CD1c-positive myeloid dendritic cell (primary cell): ENCODE results near the gene LMAN1.

Experiments used
- DNase-seq: peaks from one replicate; pipeline ENCODE4 v3.0.0-alpha.2; 2016; ENCODE audit errors: extremely low spot score

LMAN1 gene

DNA sequence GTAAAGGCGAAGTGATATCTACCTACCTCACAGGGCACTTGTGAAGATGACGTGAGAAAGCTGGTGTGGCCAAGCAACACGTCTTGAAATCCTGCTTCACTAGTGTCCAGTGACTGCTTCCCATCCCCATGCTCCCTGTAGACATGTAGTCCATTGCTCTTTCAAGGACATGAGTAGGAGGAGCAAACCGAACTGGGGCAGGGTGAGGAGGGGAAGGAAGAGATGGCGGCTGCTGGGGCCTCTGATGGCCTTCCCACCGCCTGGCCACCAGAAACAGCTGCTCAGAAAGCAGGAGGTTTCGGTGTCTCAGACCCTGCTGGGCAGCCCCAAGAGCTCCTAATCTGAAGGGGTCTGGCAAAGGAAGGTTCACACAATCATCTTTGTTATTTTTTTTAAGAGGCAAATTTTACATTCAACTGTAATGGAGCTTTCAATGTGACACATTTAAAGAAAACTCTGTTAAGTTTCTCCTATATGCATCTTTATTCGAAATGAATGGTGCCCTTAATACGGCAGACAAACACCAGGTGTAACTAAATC is 55.3 kb downstream of the LMAN1 start:
- DNase-seq = no peak

DNA sequence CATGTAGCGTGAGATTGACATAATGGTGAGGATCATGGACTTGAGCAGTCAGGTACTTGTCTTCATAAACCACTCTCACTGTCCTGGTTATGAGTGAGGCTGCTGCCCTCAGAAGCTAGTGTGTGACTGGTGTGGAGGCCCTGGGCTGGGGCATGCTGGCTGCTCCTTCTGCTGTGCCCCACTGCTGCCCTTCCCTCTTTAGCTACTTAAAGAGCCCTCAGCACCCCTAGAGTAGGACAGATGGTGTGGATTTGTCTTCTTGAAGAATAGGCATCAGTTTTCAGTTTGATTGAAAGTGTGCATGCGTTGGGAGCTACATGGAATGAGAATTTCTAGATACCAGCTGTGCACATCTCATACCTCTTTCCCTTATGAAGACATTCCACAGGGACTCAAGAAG is 56.1 kb downstream of the LMAN1 start:
- DNase-seq = no peak

DNA sequence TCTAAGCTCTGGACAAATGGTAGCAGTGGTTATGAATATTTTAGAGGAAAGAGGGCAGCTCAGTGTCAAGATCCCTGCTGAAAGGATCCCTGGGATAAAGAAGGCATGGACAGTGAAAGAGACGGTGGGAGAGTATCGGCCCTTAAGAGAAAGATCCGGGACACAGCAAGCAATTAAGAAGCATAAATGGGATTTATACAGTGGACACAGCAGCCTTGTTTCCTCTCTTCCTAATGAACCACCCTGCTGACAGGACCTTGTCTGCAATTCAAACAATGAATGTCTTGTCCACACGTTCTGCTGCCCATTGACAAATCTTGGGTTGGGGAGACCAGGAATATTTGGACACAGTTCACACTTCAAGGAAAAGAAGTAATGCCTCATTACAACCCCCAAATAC is 57.1 kb downstream of the LMAN1 start:
- DNase-seq = no peak

DNA sequence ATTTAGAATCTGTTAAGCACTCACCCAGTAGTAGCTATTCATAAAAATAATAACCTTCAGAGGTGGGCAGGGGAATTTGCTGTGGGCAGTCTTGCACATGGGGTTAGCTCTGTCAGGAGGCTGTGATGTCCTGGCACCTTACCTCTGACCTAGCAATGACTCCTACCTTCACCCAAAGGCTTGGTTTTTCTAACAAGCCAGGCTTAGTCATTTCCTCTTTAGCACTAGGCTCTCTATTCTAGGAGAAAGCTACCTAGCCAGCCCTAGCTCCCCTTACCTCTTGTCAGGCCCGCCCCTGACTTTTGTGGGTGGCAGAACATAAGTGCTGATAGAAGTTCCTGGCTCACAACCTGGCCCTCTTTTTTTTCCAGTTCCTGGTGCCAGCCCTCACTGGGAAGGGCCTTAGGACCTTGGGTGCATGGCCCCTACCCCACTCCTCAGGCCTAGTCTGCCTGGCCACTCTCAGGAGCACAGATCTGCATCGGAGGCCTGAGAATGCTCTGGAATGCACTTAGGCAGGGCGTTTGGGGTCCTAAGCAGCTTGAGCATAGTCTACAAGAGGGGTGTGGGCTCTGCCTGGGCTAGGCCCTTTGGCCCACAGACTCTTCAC is 58.3 kb downstream of the LMAN1 start:
- no peak for DNase-seq

DNA sequence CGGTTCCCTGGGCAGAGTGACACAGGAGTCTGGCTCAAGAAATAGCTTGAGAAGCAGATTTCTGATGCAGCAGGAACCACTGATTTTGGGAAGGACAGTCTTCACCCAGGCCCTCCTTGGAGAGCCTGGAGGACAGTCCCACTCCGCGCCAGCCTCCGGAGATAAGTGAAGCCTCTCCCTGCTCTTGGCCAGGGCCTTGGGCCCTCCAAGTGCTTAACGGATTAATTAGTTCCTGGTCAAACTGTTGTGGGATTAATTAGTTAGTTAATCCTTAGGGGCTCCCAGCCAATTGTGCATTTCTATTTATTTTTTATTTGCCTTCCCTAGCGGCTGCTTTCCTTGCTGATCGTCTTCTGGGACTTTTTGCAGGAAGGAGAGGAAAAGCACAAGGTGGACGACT is 60.2 kb downstream of the LMAN1 start:
- no peak for DNase-seq

DNA sequence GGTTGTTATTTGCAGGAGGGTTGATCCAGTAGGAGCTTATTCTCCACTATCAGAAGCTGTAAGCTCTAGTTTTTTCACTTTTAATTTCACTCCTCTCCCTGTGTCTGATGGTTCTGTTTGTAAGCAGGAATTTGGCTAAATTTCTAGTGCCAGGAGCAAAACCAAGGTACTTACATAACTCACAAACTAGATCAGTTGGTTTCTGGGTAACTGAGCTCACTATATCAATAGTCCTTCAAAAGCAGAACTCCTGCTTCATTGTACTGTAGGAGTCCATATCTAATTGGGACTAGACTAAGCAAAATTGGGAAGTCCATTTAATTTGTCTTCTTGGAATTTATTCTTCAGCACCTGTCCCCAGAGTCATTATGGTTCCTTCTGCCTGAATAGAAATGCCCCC is 65.7 kb downstream of the LMAN1 start:
- no peak for DNase-seq

DNA sequence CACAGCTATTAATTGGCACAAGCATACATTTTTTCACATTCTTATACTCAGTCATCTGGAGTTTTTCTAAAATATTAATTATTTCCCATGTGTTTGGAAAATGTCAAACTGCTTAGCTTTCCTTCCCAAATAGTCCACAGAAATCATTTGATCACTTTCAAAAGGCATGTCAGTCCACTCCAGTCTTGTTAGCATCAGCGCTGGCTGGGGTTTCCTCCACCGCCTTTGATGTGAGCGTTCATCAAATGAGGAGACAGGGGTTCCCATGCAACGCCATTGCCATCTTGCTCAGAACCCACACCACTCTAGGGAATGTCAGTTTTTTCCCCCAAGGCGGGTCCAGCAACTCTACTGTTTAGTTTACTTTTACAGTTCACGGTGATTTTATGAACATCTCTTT is 72.7 kb downstream of the LMAN1 start:
- DNase-seq = no peak

DNA sequence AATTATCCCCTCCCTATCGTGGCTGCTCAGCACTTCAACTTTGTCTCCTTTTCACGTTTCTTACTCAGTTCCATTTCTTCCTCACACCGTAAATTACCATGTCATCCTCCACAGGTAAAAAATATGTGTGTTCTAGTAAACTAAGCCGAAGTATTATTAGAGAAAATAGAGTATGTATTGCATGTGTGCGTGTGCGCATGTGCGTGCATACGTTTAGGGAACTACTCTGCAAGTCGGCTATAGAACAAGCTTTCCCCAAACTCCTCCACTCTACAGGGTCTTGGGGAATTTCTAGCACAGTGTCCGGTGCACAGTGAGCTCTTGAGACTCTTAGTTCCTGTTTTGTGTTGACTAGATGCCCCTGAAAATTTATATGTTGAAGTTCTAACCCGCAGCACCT is 76.7 kb downstream of the LMAN1 start:
- no peak for DNase-seq

DNA sequence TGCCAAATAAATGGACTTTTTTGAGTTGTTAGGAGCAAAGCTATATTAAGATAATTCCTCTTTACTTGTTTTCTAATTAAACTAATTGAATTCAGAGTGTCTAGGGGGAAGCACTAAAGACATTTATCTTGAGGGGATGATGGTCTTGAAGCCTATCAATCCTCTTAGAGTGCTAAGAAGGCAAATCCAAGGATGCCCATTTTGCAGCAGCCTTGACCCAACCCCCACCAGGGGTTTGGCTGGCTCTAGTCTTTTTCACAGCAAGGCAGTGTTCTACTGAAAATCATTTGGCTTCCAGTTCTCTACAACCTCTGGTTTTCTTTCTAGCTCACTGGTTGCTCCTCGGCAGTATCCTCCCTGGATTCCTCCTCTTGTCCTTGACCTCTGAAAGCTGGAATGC is 79.3 kb downstream of the LMAN1 start:
- no peak for DNase-seq

DNA sequence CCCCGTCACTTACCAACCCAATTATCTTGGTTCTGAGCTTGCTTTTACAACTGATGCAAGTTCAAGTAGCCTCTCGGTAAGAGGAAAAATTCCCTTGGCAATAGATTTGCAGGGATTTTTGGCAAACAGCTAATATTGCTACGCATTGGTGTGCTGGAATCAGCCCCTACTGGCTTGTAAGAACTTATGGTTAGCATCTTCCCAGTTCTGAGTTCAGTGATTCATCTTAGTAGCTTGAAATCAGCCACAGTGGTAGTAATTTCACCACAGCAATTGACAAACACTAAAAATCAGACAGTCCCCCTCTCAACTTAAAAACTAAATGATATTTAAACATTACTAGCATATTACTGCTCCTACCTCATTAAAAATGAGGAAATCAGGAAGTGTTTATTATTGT is 79.9 kb downstream of the LMAN1 start:
- no peak for DNase-seq

DNA sequence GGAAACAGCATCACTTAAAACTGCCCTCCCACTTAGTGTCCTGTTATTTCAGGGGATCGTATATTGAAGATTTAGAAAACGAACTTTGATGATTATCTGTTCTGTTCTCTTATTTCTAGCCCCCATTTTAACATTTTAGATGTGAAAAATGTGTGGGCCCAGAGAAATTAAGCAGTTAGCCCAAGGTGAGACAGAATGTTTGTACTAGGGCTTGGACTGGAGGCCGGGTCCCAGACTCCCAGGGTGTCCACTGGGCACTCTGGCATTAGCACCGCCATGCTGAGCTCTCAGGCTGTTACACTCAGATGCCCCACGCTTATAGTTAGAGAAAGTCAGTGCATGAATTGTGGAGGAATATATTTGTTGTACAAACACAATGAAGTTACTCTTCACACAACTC is 80.3 kb downstream of the LMAN1 start:
- DNase-seq = no peak
